ENCODE measurements around the gene PHF1.

Gene PHF1

GRCh38 chr6:33404884-33405283 is 5.9 kb upstream of the PHF1 start:
- H3K4me3 ChIP-seq (ENCODE audit: low read depth, low read length) = no peak overlapping the region
- no peak for TF ChIP-seq CTCF (IDR thresholded peaks at IDR 0.05; ENCODE audit: borderline replicate concordance, insufficient read depth, low read depth, low read length)

GRCh38 chr6:33405386-33405940 is 5.4 kb upstream of the PHF1 start:
- TF ChIP-seq CTCF (IDR thresholded peaks at IDR 0.05; ENCODE audit: borderline replicate concordance, insufficient read depth, low read depth, low read length) = no peak

GRCh38 chr6:33406126-33406525 is 4.7 kb upstream of the PHF1 start:
- TF ChIP-seq CTCF (IDR thresholded peaks at IDR 0.05; ENCODE audit: borderline replicate concordance, insufficient read depth, low read depth, low read length) = no peak
- H3K4me3 ChIP-seq (ENCODE audit: low read depth, low read length) = no peak overlapping the region

More at GRCh38 chr6:33405386-33405940, 5.4 kb upstream of the PHF1 start:
- no peak overlapping the region for H3K4me3 ChIP-seq (ENCODE audit: low read depth, low read length)

- H3K4me3 ChIP-seq (ENCODE audit: low read depth, low read length) = no peak overlapping the region
- TF ChIP-seq CTCF (IDR thresholded peaks at IDR 0.05; ENCODE audit: borderline replicate concordance, insufficient read depth, low read depth, low read length) = no peak
Measured at GRCh38 chr6:33407132-33407718, 3.6 kb upstream of the PHF1 start.

GRCh38 chr6:33410050-33410710 is 634 bp upstream of the PHF1 start:
- TF ChIP-seq CTCF (IDR thresholded peaks at IDR 0.05; ENCODE audit: borderline replicate concordance, insufficient read depth, low read depth, low read length) = no peak
- peak overlapping the region; percentile 57 for H3K4me3 ChIP-seq (ENCODE audit: low read depth, low read length)

GRCh38 chr6:33411632-33412005 is 805 bp downstream of the PHF1 start:
- no peak overlapping the region for H3K4me3 ChIP-seq (ENCODE audit: low read depth, low read length)

More at GRCh38 chr6:33411632-33412005, 805 bp downstream of the PHF1 start:
- no peak for TF ChIP-seq CTCF (IDR thresholded peaks at IDR 0.05; ENCODE audit: borderline replicate concordance, insufficient read depth, low read depth, low read length)
